NCI-H524 treated with DMSO at 0.1 percent for 48 hours (cell line): ENCODE results near the gene AQP7.
"Not testable (repeated sequence)": the region's sequence is repeated elsewhere in the genome, so short reads cannot be mapped to it uniquely, and the experiment has no call there.

Experiments used
- DNase-seq: peaks from one replicate; lab custom pipeline; 2025; lab: John Stamatoyannopoulos, UW

AQP7 gene

DNA sequence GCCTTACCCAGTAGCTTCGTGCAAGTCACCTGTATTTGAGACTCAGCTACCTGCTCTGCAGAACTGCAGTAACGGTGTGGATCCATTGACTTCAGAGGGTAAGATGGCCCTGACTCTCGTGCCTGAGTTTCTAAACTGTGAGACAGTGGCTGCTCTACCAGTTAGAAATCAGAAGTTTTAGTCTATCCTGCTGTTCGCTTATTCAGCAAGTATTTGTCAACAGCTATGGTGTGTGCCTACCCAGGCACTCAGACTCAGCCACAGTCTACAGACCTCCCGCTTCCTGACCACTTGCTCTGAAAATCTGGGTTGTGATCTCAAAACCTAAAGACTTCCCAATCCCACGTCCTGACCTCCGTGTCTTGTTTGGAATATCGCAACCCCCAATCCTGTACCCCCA is 31.5 kb upstream of the AQP7 start:
- no peak for DNase-seq

DNA sequence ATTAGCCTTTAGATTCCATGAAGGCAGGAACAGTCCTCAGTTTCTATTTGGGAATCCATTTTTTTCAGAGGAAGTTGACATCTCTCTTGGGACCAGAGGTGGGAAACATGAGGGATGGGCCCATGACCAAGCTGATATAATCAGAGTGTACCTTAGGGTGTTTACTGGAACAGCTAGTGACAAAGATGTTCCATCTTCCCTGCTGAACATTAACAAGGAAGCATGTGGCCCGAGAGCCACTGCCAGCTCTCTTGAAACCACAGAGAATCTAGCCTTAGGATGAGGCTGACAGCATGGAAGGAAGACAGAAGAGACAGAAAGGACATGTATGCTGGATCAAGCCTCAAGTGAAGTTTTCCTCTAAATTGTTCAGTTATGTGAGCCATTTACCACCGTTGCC is 29.1 kb upstream of the AQP7 start:
- DNase-seq, result no peak

DNA sequence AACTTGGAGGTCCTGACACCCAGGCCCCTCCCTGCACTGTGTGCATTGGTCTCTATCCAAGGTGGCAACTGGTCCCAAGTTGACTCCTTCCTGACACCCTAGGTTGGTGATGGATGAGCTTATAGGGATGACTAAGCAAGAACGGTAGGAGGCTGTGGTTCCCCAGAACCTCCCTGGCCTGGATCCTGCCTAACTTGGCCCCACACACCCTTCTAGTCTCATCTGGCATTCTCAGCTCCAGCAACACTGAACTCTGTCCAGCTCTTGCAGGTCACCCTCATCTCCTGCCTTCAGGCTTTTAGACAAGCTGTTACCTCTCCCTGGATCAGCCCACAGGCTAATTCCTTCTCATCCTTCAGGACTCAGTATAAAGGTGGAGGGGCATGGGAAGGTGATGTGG is 28.6 kb upstream of the AQP7 start:
- DNase-seq, result no peak

GRCh38 chr9:33429256-33429985 is 27.1 kb upstream of the AQP7 start:
- no peak for DNase-seq

DNA sequence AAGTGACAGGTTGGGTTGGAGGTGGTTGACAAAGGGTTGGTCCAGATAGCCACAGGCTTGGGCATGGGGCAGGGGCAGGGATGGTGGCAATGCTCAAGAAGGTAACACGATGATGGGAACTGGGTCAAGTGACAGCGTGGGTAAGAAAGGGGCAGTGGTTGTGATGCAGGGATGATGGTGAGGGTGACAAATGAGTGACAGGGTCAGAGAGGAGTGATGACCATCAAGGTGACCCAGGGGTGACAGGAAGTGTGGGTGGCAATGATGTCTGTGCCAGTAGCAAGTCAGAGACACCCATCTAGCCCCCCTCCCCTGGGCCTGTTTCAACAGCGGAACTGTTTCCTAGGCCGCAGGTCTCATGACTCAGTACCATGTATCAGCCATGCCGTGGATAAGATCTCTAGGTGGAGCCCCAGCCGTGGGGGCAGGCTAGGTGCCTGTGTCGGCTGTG is 24.5 kb upstream of the AQP7 start:
- no peak for DNase-seq

DNA sequence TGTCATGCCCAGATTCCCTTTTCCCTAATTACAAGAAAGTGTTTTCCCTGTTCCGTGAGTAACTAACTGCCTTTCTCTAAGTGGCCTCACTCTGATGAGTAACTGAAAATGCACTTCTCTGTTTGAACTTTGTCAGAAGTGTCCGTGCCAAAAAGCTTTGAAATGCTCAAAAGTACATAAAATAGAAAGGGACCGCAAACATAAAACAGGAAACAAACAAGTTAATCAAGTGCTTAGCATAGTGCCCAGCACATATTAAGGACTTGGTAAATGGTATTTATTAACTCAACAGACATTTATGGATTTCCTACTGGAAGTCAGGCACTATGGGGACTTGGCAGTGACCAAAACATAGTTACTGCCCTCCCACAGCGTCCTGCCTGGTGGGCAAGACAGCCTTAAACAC is 22.8 kb upstream of the AQP7 start:
- DNase-seq, result no peak

DNA sequence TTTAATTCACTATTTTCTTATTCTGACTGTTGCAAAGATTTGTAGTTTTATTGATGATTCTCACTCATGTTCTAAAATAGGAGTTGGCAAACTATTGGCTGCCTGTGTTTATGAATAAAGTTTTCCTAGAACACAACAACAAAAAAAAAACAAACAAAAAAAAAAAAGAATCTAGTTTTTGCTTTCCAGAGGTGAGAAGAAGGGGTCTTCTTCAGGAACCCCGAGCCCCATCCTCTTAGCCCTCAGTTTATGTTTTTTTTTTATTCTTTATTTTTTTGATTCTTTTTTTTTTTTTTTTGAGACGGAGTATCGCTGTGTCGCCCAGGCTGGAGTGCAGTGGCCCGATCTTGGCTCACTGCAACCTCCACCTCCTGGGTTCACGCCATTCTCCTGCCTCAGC is 22.1 kb upstream of the AQP7 start:
- DNase-seq, result not testable (repeated sequence)

DNA sequence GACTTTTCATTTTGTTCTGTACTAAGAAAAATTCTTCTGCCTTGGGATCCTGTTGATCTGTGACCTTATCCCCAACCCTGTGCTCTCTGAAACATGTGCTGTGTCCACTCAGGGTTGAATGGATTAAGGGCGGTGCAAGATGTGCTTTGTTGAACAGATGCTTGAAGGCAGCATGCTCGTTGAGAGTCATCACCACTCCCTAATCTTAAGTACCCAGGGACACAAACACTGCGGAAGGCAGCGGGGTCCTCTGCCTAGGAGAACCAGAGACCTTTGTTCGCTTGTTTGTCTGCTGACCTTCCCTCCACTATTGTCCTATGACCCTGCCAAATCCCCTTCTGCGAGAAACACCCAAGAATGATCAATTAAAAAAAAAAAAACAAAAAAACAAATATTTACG is 21.7 kb upstream of the AQP7 start:
- DNase-seq, result not testable (repeated sequence)

GRCh38 chr9:33419708-33420303 is 17.4 kb upstream of the AQP7 start:
- DNase-seq, result no peak

DNA sequence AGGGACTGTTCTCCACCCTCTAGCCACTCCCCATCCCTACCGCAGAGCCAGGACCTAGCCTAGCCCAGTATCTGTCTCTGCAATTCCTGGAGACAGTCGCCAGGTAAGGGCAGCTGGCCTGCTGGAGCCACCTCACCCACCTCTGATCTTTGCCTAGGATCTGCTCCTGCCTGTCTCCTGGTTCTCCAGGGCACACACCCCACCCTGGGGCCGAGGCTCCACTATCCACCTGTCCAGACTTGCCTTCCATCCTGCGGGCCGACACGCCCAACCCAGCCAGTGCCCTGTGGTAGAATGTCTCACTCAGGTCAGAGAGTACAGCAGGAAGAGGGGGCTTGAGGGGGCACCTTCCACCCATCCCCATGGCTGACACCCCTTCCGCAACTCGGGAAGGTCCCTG is 15.7 kb upstream of the AQP7 start:
- no peak for DNase-seq

- DNase-seq, result no peak
Measured at GRCh38 chr9:33416996-33417395, 14.6 kb upstream of the AQP7 start.

DNA sequence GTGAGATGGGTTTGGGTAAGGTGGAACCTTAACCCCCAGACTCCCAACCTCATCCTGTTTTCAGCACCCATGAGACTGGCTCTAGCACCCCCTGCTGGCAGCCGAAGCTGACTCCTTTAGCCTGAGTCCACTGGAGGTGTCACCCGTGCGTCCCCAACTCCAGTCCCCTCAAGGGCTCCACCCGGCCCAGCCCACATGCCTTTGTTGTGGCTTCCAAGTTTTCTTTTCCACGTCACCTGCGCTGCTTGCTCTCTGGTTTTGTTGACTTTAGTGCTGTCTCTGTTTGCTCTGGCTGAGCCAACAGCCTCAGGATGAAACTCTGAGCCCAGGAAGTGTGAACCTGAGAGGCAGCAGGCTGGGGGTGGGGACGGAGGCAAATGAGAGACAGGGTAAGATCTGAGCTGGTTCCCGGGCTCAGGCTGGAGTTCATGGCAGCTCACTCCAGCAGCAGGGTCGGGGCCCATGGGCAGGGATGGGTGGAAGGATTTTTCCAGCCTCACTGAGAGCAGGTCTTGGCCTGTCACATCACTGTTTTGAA is 13.2 kb upstream of the AQP7 start:
- DNase-seq, result no peak

GRCh38 chr9:33414889-33415500 is 12.6 kb upstream of the AQP7 start:
- no peak for DNase-seq

- DNase-seq, result no peak
Measured at GRCh38 chr9:33414268-33414667, 11.9 kb upstream of the AQP7 start.

DNA sequence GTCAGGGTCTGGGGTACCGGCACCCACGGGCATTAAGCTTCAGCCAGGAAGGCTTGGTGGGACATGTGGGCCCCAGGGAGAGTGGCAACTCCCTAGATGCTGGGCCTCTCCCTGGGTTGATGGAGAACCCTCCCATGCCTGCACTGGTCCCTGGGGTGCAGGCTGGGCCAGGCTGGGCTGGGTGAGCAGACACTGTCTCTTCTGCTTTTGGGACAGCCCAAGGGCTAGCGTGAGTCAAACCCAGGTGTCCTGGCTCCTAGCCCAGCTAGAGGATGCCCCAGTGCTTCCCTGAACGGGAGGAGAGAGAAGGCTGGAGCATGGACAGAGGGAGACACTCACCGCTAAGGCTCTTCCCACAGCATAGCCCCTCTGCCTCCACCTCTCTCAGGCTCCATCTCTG is 5.7 kb upstream of the AQP7 start:
- DNase-seq, result no peak

GRCh38 chr9:33407061-33407460 is 4.7 kb upstream of the AQP7 start:
- no peak for DNase-seq

DNA sequence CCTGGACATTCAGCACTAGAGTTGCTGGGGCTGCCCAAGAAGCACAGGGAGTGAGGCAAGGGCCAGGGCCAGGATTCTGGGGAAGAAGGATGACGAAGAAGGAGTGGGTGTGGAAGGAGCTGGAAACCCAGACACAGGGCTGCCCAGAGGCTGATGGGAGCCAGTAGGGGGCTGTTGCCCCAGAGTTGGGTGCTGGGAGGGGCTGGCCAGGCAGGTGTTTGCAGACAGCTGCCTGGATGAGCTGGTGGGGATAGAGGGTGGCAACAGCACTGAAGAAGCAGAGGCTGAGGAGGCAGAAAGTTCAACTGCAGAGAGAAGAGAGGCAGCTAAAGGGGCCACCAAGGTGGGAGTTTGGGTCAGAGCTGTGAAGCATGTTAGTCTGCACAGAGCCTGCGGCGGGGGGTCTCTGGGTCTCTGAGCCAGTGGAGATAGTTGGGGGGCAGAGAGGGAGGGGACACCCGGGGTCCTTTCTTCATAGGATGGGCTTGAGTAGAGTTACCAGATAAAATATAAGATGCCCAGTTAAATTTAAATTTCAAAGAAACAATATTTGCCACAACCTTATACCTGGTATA is 2.5 kb upstream of the AQP7 start:
- DNase-seq, result no peak

DNA sequence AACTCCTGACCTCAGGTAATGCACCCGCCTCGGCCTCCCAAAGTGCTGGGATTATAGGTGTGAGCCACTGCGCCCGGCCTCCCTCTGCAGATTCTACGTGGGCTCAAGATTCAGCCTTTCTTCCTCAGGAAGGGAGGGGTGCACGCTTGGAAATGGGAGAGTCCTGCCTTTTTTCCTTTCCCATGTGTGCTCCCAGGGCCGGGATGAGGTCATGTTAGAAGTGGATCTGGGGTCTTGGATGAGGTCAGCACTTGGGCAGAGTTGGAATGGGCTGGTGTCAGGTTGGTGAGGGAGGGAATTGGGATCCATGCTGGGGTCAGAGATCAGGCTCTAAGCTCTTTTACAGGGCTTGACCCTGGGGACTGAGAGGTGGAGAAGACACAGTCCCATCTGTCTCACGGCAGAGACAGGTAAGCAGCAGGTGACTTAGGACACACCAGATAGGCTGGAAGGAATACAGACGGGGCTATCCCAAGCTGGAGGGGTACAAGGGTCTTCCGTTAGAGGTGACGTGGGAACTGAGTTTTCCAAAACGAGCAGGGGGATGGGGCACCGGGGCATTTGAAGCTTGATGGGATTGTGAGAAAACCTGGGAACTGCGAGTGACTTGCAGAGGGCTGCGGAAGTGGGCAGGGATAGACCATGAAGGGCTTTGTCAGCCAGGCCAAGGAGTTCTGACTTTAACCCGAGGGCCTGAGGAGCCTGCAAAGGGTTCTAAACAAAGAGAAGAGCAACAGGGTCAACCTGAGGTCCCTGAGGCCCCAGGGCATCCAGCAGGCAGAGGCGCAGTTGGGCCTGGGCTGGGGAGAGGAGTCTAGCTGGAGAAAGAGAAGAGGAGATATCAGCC is 1.8 kb upstream of the AQP7 start:
- DNase-seq, result no peak

DNA sequence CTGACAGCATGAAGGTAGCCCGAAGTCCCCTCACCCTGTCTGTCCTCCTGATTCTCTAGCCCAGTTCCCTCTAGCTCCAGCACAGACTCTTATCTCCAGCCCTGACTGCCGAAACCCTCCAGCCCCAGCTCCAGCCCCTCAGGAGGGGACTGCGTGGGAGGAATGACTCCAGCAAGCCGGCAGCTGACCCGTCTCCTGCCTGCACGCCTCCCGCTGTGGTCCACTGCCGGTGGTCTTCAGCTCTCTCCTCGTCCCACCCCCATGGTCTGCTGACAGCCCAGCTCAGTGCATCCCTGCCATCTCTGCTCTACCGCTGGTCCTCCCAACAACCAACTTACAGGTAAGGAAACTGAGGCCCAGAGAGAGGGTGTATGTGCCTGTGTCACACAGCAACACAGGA is 559 bp downstream of the AQP7 start:
- not testable (repeated sequence) for DNase-seq

DNA sequence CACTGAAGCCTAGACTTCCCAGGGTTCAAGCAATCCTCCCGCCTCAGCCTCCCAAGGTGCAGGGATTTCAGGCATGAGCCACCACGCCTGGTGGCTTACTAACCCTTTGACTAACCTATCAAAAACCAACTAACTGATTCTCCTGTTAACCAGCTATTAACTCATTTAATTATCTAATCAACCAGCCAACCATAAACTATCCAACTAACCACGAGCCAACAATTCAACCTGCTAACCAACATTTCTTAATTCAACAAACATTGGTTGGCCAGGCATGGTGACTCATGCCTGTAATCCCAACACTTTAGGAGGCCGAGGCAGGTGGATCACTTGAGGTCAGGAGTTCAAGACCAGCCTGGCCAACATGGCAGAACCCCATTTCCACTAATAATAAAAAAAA is 3.3 kb downstream of the AQP7 start:
- DNase-seq, result not testable (repeated sequence)

- DNase-seq, result not testable (repeated sequence)
Measured at GRCh38 chr9:33397801-33398200, 4.6 kb downstream of the AQP7 start.
